ENCODE results near the gene TMEFF1. TPM values are rescaled to one million over a fixed set of nuclear protein-coding genes. Genes with fewer than 3 reads are reported as not detected.

The TMEFF1 gene
- total RNA-seq, 2 donors from 2014 or later: not detected

GRCh38 chr9:100575765-100576386 is 102.9 kb downstream of the TMEFF1 start:
- no peak for ATAC-seq
- no peaks in the 10 kb centered on the region for H3K27me3 ChIP-seq
- DNase-seq: no peak
- H3K27ac ChIP-seq: no peak overlapping the region
- TF ChIP-seq POLR2A (IDR thresholded peaks at IDR 0.05) (no peak), CTCF (IDR thresholded peaks at IDR 0.05) (no peak)
- no peaks in the 10 kb centered on the region for H3K9me3 ChIP-seq
- H3K4me3 ChIP-seq: no peak overlapping the region
- WGBS, 2 donors: 64 to 65% methylated on average over 2 of the region's 2 CpGs
- intact Hi-C loops (cut with DNase I): no loop called here
- no peaks in the 10 kb centered on the region for H3K4me1 ChIP-seq
- no peaks in the 10 kb centered on the region for H3K36me3 ChIP-seq (replicated peaks in 1 of 2; ENCODE audit: insufficient read depth in 1 of 2, low read depth in 2 of 2)

GRCh38 chr9:100577776-100578448 is 105.0 kb downstream of the TMEFF1 start, which contains the start of gene CAVIN4:
TSS of gene CAVIN4 (plus strand) at chr9:100578079. CDS start at chr9:100578144, 65 bp downstream.
- DNase-seq: no peak
- no peaks in the 10 kb centered on the region for H3K36me3 ChIP-seq (replicated peaks in 1 of 2; ENCODE audit: insufficient read depth in 1 of 2, low read depth in 2 of 2)
- no peaks in the 10 kb centered on the region for H3K9me3 ChIP-seq
- H3K4me3 ChIP-seq: no peak within 1 kb of the TSS
- 75 to 77% methylated on average over 10 of the region's 10 CpGs for WGBS, 2 donors
- ATAC-seq: no peak
- H3K27me3 ChIP-seq: no peaks in the 10 kb centered on the region
- intact Hi-C loops (cut with DNase I): no loop called here
- TF ChIP-seq POLR2A (IDR thresholded peaks at IDR 0.05) (no peak), CTCF (IDR thresholded peaks at IDR 0.05) (no peak)
- H3K4me1 ChIP-seq: no peaks in the 10 kb centered on the region
- H3K27ac ChIP-seq: no peak within 1 kb of the TSS

GRCh38 chr9:100578610-100579009 is 105.7 kb downstream of the TMEFF1 start:
- no peak overlapping the region for H3K4me3 ChIP-seq
- H3K36me3 ChIP-seq (replicated peaks in 1 of 2; ENCODE audit: insufficient read depth in 1 of 2, low read depth in 2 of 2): no peaks in the 10 kb centered on the region
- H3K27ac ChIP-seq: no peak overlapping the region
- intact Hi-C loops (cut with DNase I): no loop called here
- WGBS, 2 donors: 90 to 93% methylated on average over 1 of the region's 1 CpG
- no peaks in the 10 kb centered on the region for H3K4me1 ChIP-seq
- no peaks in the 10 kb centered on the region for H3K9me3 ChIP-seq
- TF ChIP-seq CTCF (IDR thresholded peaks at IDR 0.05) (no peak), POLR2A (IDR thresholded peaks at IDR 0.05) (no peak)
- ATAC-seq (no peak), DNase-seq (no peak)
- H3K27me3 ChIP-seq: no peaks in the 10 kb centered on the region

- no peaks in the 10 kb centered on the region for H3K27me3 ChIP-seq
- no peaks in the 10 kb centered on the region for H3K36me3 ChIP-seq (replicated peaks in 1 of 2; ENCODE audit: insufficient read depth in 1 of 2, low read depth in 2 of 2)
- no peak overlapping the region for H3K27ac ChIP-seq
- intact Hi-C loops (cut with DNase I): no loop called here
- WGBS, 2 donors: 86% methylated on average over 2 of the region's 2 CpGs
- H3K4me3 ChIP-seq: no peak overlapping the region
- DNase-seq (no peak), ATAC-seq (no peak)
- no peak for TF ChIP-seq POLR2A (IDR thresholded peaks at IDR 0.05)
- no peak for TF ChIP-seq CTCF (IDR thresholded peaks at IDR 0.05)
- H3K4me1 ChIP-seq: no peaks in the 10 kb centered on the region
- H3K9me3 ChIP-seq: no peaks in the 10 kb centered on the region
These were observed 106.7 kb downstream of the TMEFF1 start for GRCh38 chr9:100579665-100580064.

- DNase-seq (no peak), ATAC-seq (no peak)
- TF ChIP-seq CTCF (IDR thresholded peaks at IDR 0.05) (no peak), POLR2A (IDR thresholded peaks at IDR 0.05) (no peak)
- intact Hi-C loops (cut with DNase I): no loop called here
- Histone ChIP-seq H3K4me1 (no peaks in the 10 kb centered on the region), H3K36me3 (replicated peaks in 1 of 2; ENCODE audit: insufficient read depth in 1 of 2, low read depth in 2 of 2) (no peaks in the 10 kb centered on the region), H3K27ac (no peak overlapping the region), H3K9me3 (no peaks in the 10 kb centered on the region), H3K4me3 (no peak overlapping the region), H3K27me3 (no peaks in the 10 kb centered on the region)
- 60 to 61% methylated on average over 3 of the region's 3 CpGs for WGBS, 2 donors
These were observed 107.3 kb downstream of the TMEFF1 start for GRCh38 chr9:100580257-100580656.

Measured in body of pancreas (tissue), 4 donors.